ENCODE measurements around the gene DENND1A. TPM values are rescaled to one million over a fixed set of nuclear protein-coding genes. Genes with fewer than 3 reads are reported as not detected.

Gene DENND1A
- total RNA-seq, 1 donor from 2014 or later, result 12.7 TPM

- FAIRE-seq, result peak; percentile 50
- no peak overlapping the region for H3K27ac Mint-ChIP-seq (ENCODE audit: unreplicated experiment)
These were observed 154.3 kb downstream of the DENND1A start for GRCh38 chr9:123775289-123776284.

DNA sequence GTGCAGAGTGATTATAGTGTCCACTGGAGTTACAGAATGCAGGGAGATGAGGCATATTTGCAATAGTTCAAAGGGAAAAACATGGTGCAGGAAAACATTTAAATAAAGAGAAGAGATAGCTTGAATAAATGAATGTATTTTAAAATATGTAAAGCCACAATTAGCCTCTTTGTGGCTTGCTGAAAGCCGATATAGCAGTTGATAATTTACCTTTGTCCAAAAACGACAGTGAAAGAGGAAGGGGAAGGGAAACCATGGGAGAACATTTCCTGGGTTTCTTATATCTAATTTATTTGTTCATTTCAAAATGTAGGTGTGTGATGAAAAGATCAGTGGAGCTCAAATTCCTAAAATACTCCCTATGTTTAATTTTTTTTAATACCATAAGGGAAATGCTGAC is 156.1 kb downstream of the DENND1A start:
- H3K9ac ChIP-seq (ENCODE audit: low read length), result no peak overlapping the region
- H3K79me2 ChIP-seq (ENCODE audit: insufficient read depth, low read length), result no peaks in the 10 kb centered on the region
- no peaks in the 10 kb centered on the region for H3K36me3 Mint-ChIP-seq (ENCODE audit: low read depth, unreplicated experiment)
- TF ChIP-seq, protein P1, sequence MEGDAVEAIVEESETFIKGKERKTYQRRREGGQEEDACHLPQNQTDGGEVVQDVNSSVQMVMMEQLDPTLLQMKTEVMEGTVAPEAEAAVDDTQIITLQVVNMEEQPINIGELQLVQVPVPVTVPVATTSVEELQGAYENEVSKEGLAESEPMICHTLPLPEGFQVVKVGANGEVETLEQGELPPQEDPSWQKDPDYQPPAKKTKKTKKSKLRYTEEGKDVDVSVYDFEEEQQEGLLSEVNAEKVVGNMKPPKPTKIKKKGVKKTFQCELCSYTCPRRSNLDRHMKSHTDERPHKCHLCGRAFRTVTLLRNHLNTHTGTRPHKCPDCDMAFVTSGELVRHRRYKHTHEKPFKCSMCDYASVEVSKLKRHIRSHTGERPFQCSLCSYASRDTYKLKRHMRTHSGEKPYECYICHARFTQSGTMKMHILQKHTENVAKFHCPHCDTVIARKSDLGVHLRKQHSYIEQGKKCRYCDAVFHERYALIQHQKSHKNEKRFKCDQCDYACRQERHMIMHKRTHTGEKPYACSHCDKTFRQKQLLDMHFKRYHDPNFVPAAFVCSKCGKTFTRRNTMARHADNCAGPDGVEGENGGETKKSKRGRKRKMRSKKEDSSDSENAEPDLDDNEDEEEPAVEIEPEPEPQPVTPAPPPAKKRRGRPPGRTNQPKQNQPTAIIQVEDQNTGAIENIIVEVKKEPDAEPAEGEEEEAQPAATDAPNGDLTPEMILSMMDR (IDR thresholded peaks at IDR 0.05; ENCODE audit: insufficient read depth, low read depth, low read length), result no peak
- no peak for TF ChIP-seq EZH2 (IDR thresholded peaks at IDR 0.05; ENCODE audit: insufficient read depth, low read length)
- H3K36me3 ChIP-seq (ENCODE audit: insufficient read depth, low read length), result no peaks in the 10 kb centered on the region
- FAIRE-seq, result no peak
- no peak overlapping the region for H3K27ac Mint-ChIP-seq (ENCODE audit: unreplicated experiment)
- no peak overlapping the region for H3K27ac ChIP-seq (ENCODE audit: low read depth, low read length)
- no peak for DNase-seq (ENCODE audit: low read depth)
- no peaks in the 10 kb centered on the region for H3K27me3 ChIP-seq (ENCODE audit: insufficient read depth, low read length)
- H3K4me3 ChIP-seq (ENCODE audit: insufficient read depth, low read depth, low read length), result no peak overlapping the region
- no peaks in the 10 kb centered on the region for H3K4me1 ChIP-seq (ENCODE audit: insufficient read depth, low read length)
- no peak overlapping the region for H3K4me3 Mint-ChIP-seq (ENCODE audit: unreplicated experiment)
- H3K4me1 Mint-ChIP-seq (ENCODE audit: low read depth, unreplicated experiment), result peaks cover 5% of the 10 kb centered on the region
- no peaks in the 10 kb centered on the region for H3K9me3 Mint-ChIP-seq (ENCODE audit: unreplicated experiment)
- H2AFZ ChIP-seq (ENCODE audit: low read depth, low read length), result no peak overlapping the region
- H3K9me3 ChIP-seq (ENCODE audit: insufficient read depth, low read depth, low read length), result no peaks in the 10 kb centered on the region
- H3K27me3 Mint-ChIP-seq (ENCODE audit: low read depth, unreplicated experiment), result no peaks in the 10 kb centered on the region
- no peak overlapping the region for H3K4me2 ChIP-seq (ENCODE audit: low read length)
- H4K20me1 ChIP-seq (ENCODE audit: insufficient read depth, low read length), result no peaks in the 10 kb centered on the region

More at GRCh38 chr9:123775289-123776284, 154.3 kb downstream of the DENND1A start:
- H3K36me3 ChIP-seq (ENCODE audit: insufficient read depth, low read length), result no peaks in the 10 kb centered on the region
- no peak overlapping the region for H3K9ac ChIP-seq (ENCODE audit: low read length)
- Mint-ChIP-seq H3K9me3 (ENCODE audit: unreplicated experiment) (no peaks in the 10 kb centered on the region), H3K4me3 (ENCODE audit: unreplicated experiment) (no peak overlapping the region), H3K36me3 (ENCODE audit: low read depth, unreplicated experiment) (peaks cover 3% of the 10 kb centered on the region), H3K4me1 (ENCODE audit: low read depth, unreplicated experiment) (peaks cover 5% of the 10 kb centered on the region), H3K27me3 (ENCODE audit: low read depth, unreplicated experiment) (no peaks in the 10 kb centered on the region)
- H2AFZ ChIP-seq (ENCODE audit: low read depth, low read length), result no peak overlapping the region
- TF ChIP-seq, protein P1 (IDR thresholded peaks at IDR 0.05; ENCODE audit: insufficient read depth, low read depth, low read length), result no peak
- TF ChIP-seq EZH2 (IDR thresholded peaks at IDR 0.05; ENCODE audit: insufficient read depth, low read length), result no peak
- DNase-seq (ENCODE audit: low read depth), result no peak
- no peaks in the 10 kb centered on the region for H3K9me3 ChIP-seq (ENCODE audit: insufficient read depth, low read depth, low read length)
- no peaks in the 10 kb centered on the region for H3K79me2 ChIP-seq (ENCODE audit: insufficient read depth, low read length)
- H3K27me3 ChIP-seq (ENCODE audit: insufficient read depth, low read length), result no peaks in the 10 kb centered on the region
- H3K4me2 ChIP-seq (ENCODE audit: low read length), result no peak overlapping the region
- no peaks in the 10 kb centered on the region for H3K4me1 ChIP-seq (ENCODE audit: insufficient read depth, low read length)
- no peak overlapping the region for H3K4me3 ChIP-seq (ENCODE audit: insufficient read depth, low read depth, low read length)
- no peaks in the 10 kb centered on the region for H4K20me1 ChIP-seq (ENCODE audit: insufficient read depth, low read length)
- no peak overlapping the region for H3K27ac ChIP-seq (ENCODE audit: low read depth, low read length)

DNA sequence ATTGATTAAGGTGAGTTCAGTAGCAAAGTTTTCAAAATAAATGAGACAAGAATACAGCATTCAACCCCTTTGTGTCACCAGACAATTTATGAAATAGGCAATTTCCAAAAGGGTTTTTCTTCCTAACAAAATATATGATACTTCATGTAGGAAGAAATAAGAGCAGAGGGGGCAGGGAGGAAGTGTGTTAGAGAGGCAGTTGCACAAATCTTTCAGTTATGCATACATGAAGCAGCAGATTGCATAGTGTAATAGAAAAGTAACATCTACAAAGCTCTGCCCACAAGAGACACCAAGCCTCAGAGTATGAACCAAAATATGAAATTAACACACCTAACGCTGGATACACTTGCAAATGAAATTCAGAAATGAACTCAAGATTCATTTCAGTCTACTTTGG is 157.0 kb downstream of the DENND1A start:
- no peak overlapping the region for H2AFZ ChIP-seq (ENCODE audit: low read depth, low read length)
- H3K4me2 ChIP-seq (ENCODE audit: low read length), result no peak overlapping the region
- H3K4me1 ChIP-seq (ENCODE audit: insufficient read depth, low read length), result no peaks in the 10 kb centered on the region
- H3K27me3 Mint-ChIP-seq (ENCODE audit: low read depth, unreplicated experiment), result no peaks in the 10 kb centered on the region
- H3K79me2 ChIP-seq (ENCODE audit: insufficient read depth, low read length), result no peaks in the 10 kb centered on the region
- no peak overlapping the region for H3K9ac ChIP-seq (ENCODE audit: low read length)
- no peaks in the 10 kb centered on the region for H3K9me3 ChIP-seq (ENCODE audit: insufficient read depth, low read depth, low read length)
- H3K36me3 Mint-ChIP-seq (ENCODE audit: low read depth, unreplicated experiment), result no peaks in the 10 kb centered on the region
- DNase-seq (ENCODE audit: low read depth), result no peak
- no peak for FAIRE-seq
- H3K36me3 ChIP-seq (ENCODE audit: insufficient read depth, low read length), result no peaks in the 10 kb centered on the region
- no peak overlapping the region for H3K27ac ChIP-seq (ENCODE audit: low read depth, low read length)
- TF ChIP-seq EZH2 (IDR thresholded peaks at IDR 0.05; ENCODE audit: insufficient read depth, low read length), result no peak
- TF ChIP-seq, protein P1 (IDR thresholded peaks at IDR 0.05; ENCODE audit: insufficient read depth, low read depth, low read length), result no peak
- no peaks in the 10 kb centered on the region for H4K20me1 ChIP-seq (ENCODE audit: insufficient read depth, low read length)
- H3K4me1 Mint-ChIP-seq (ENCODE audit: low read depth, unreplicated experiment), result peaks cover 5% of the 10 kb centered on the region
- no peaks in the 10 kb centered on the region for H3K27me3 ChIP-seq (ENCODE audit: insufficient read depth, low read length)
- H3K27ac Mint-ChIP-seq (ENCODE audit: unreplicated experiment), result no peak overlapping the region
- H3K4me3 Mint-ChIP-seq (ENCODE audit: unreplicated experiment), result no peak overlapping the region
- H3K4me3 ChIP-seq (ENCODE audit: insufficient read depth, low read depth, low read length), result no peak overlapping the region
- no peaks in the 10 kb centered on the region for H3K9me3 Mint-ChIP-seq (ENCODE audit: unreplicated experiment)

Measured in astrocyte (in vitro differentiated cells and primary cell).